BLaER1 treated with 17β-estradiol and CSF1 and Interleukin-3, amounts not matched to agents 10 nM and 100 nM (cell line): Measurements from ENCODE around the gene KIRREL2.
"Not testable (repeated sequence)": the region's sequence is repeated elsewhere in the genome, so short reads cannot be mapped to it uniquely, and the experiment has no call there.

Experiments used
- H3K27ac ChIP-seq, 11 experiments: shearing (Covaris generic); formaldehyde crosslinking; 2 replicates each; pipeline ENCODE4 v1.8.1; 2022
- H3K27me3 ChIP-seq, 11 experiments: shearing (Covaris generic); formaldehyde crosslinking; 2 replicates each; pipeline ENCODE4 v1.8.1; 2022
- H3K36me3 ChIP-seq, 11 experiments: shearing (Covaris generic); formaldehyde crosslinking; 2 replicates each; pipeline ENCODE4 v1.8.1; 2022
- H3K4me1 ChIP-seq, 10 experiments: shearing (Covaris generic); formaldehyde crosslinking; 2 replicates each; pipeline ENCODE4 v1.8.1; 2022
- H3K4me2 ChIP-seq, 11 experiments: shearing (Covaris generic); formaldehyde crosslinking; 2 replicates each; pipeline ENCODE4 v1.8.1; 2022
- H3K4me3 ChIP-seq, 10 experiments: shearing (Covaris generic); formaldehyde crosslinking; 2 replicates each; pipeline ENCODE4 v1.8.1; 2022
- H3K9ac ChIP-seq, 11 experiments: shearing (Covaris generic); formaldehyde crosslinking; 2 replicates each; pipeline ENCODE4 v1.8.1; 2022
- H3K9me3 ChIP-seq, 11 experiments: shearing (Covaris generic); formaldehyde crosslinking; replicated peaks in 1 of 11; 2 replicates each; pipeline ENCODE4 v1.8.1; 2022
- H4K20me1 ChIP-seq, 11 experiments: shearing (Covaris generic); formaldehyde crosslinking; 2 replicates each; pipeline ENCODE4 v1.8.1; 2022
- Cebpa-rat ChIP-seq, 11 experiments: shearing (Covaris generic); IDR thresholded peaks; 2 replicates each; pipeline ENCODE4 v1.8.1; 2022

Gene KIRREL2

DNA sequence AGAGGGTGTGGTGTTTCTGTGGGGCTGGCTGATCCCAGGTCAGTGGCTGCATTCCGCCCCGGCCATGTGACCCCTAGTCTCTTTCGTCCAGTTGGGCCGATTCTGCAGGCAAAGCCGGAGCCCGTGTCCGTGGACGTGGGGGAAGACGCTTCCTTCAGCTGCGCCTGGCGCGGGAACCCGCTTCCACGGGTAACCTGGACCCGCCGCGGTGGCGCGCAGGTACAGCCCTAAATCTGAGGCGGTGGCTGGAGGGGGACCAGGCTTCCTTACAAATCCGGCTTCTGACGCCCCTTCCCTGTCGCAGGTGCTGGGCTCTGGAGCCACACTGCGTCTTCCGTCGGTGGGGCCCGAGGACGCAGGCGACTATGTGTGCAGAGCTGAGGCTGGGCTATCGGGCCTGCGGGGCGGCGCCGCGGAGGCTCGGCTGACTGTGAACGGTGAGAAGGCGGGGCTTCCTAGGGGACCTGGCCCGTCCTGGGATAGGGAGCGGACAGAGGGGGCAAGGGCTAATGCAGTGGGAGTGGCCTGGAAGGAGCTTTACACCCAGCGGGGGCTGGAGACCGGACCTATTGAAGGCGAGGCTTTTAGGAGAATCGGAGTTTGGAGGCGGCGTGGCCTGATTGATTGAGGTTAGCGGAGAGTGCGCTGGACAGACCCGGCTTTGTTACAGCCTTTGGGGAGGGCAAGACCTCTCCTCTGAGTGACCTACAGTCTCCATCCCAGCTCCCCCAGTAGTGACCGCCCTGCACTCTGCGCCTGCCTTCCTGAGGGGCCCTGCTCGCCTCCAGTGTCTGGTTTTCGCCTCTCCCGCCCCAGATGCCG is 4.3 kb downstream of the KIRREL2 start:
- H3K27me3 ChIP-seq = peaks cover 73 to 99% (median 91%) of the 10 kb centered on the region in 11 experiments
- TF ChIP-seq Cebpa-rat (IDR thresholded peaks at IDR 0.05) = no peak
- 0 out of 20 replicates have a peak overlapping the region, but pooled peaks of 1 of the 10 experiments have one; percentile 24 for H3K4me3 ChIP-seq
- H3K36me3 ChIP-seq = no peaks in the 10 kb centered on the region
- H3K4me2 ChIP-seq = no peak overlapping the region
- H3K27ac ChIP-seq = no peak overlapping the region
- peaks cover 6 to 15% (median 12%) of the 10 kb centered on the region in 10 experiments for H3K4me1 ChIP-seq
- H4K20me1 ChIP-seq = peaks cover 0 to 29% (median 0%) of the 10 kb centered on the region in 11 experiments; a peak in 6 of 22 replicates
- H3K9ac ChIP-seq = no peak overlapping the region
- H3K9me3 ChIP-seq = peaks cover 0 to 12% (median 0%) of the 10 kb centered on the region in 11 experiments; a peak in 2 of 22 replicates

DNA sequence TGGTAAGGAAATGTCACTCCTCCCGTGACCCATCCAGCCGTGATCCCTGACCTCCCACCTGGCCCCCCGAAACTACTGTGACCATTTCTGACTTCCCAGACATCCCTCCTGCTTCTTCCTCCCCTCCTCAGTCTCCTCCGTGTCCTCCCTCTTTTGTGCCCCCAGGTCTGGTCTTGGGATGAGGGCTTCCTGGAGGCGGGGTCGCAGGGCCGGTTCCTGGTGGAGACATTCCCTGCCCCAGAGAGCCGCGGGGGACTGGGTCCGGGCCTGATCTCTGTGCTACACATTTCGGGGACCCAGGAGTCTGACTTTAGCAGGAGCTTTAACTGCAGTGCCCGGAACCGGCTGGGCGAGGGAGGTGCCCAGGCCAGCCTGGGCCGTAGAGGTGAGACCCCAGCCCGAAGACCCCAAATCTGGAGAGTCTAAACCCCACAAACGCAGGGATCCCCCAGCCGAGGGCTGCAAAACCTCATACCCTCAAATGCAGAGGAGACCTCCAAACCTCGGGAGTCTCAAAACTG is 5.0 kb downstream of the KIRREL2 start:
- H3K4me3 ChIP-seq = no peak overlapping the region
- no peaks in the 10 kb centered on the region for H3K36me3 ChIP-seq
- no peak for TF ChIP-seq Cebpa-rat (IDR thresholded peaks at IDR 0.05)
- peaks cover 0 to 29% (median 0%) of the 10 kb centered on the region in 11 experiments; a peak in 6 of 22 replicates for H4K20me1 ChIP-seq
- H3K4me1 ChIP-seq = peaks cover 0 to 9% (median 7%) of the 10 kb centered on the region in 10 experiments; a peak in 14 of 20 replicates
- no peak overlapping the region for H3K4me2 ChIP-seq
- no peak overlapping the region for H3K27ac ChIP-seq
- peaks cover 0 to 12% (median 0%) of the 10 kb centered on the region in 11 experiments; a peak in 2 of 22 replicates for H3K9me3 ChIP-seq
- no peak overlapping the region for H3K9ac ChIP-seq
- H3K27me3 ChIP-seq = peaks cover 73 to 99% (median 91%) of the 10 kb centered on the region in 11 experiments

DNA sequence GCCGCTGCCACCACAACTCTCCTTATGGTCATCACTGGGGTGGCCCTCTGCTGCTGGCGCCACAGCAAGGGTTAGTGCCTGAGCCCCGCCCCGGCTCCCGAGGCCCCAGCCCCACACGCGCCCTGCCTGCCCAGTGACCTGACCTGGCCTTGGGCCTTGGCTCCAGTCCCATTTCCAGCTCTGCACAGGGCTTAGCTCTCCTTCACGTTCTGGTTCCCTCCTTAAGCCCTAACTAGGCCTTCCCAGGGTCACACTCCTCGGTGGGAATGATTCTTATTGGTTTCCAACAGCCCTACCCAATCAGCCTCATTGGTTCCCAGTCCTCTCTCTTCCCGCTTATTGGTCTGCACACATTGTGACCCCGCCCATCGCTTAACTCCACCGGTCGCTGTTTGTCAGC is 5.8 kb downstream of the KIRREL2 start:
- Histone ChIP-seq H3K4me2 (no peak overlapping the region), H3K27me3 (peaks cover 73 to 99% (median 91%) of the 10 kb centered on the region in 11 experiments), H3K4me3 (no peak overlapping the region), H3K9ac (no peak overlapping the region), H4K20me1 (peaks cover 0 to 29% (median 0%) of the 10 kb centered on the region in 11 experiments; a peak in 5 of 22 replicates), H3K36me3 (no peaks in the 10 kb centered on the region), H3K9me3 (peaks cover 0 to 12% (median 0%) of the 10 kb centered on the region in 11 experiments; a peak in 2 of 22 replicates), H3K4me1 (peaks cover 0 to under 1% (median 0%) of the 10 kb centered on the region in 10 experiments; a peak in 6 of 20 replicates), H3K27ac (no peak overlapping the region)
- TF ChIP-seq Cebpa-rat (IDR thresholded peaks at IDR 0.05) = no peak

DNA sequence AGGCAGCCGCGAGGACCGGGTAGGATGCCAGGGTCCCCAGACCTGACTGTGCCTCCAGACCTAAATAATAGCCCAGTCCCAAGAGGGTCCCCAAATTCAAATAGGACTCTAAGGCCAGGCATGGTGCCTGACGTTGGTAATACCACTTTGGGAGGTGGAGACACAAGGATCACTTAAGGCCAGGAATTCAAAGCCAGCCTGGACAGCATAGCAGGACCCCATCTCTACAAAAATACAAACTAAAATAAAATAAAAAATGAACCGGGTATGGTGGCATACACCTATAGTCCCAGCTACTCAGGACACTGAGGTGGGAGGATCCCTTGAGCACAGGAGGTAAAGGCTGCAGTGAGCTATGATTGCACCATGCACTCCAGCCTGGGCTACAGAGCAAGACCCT is 6.3 kb downstream of the KIRREL2 start:
- no peak overlapping the region for H3K4me3 ChIP-seq
- H4K20me1 ChIP-seq = peaks cover 0 to 29% (median 0%) of the 10 kb centered on the region in 11 experiments; a peak in 5 of 22 replicates
- no peak for TF ChIP-seq Cebpa-rat (IDR thresholded peaks at IDR 0.05)
- peaks cover 73 to 99% (median 91%) of the 10 kb centered on the region in 11 experiments for H3K27me3 ChIP-seq
- H3K4me1 ChIP-seq = no peaks in the 10 kb centered on the region
- peaks cover 0 to 12% (median 0%) of the 10 kb centered on the region in 11 experiments; a peak in 2 of 22 replicates for H3K9me3 ChIP-seq
- H3K4me2 ChIP-seq = no peak overlapping the region
- no peaks in the 10 kb centered on the region for H3K36me3 ChIP-seq
- H3K27ac ChIP-seq = no peak overlapping the region
- no peak overlapping the region for H3K9ac ChIP-seq

DNA sequence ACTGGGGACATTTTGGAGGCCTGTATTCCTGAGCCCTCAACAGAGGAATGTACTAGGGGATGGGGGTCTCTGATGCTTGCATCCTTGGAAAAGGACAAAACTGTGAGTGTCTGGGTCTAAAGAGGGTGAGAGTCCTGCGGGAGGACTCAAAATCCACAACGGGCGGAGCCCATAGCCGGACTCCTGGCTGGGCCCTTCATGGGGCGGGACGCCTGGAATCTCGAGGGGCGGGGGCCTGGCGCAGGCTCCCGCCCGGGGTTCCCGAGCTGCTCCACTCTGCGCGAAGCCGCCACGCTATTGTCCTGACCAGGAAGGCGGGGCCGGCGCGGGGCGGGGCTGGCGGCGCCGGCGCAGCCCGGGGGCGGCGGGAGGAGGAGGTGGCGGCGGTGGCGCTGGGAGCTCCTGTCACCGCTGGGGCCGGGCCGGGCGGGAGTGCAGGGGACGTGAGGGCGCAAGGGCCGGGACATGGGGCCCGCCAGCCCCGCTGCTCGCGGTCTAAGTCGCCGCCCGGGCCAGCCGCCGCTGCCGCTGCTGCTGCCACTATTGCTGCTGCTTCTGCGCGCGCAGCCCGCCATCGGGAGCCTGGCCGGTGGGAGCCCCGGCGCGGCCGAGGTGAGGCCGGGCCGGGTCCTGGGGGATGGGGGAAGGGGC is 11.6 kb downstream of the KIRREL2 start, which contains the start of gene APLP1:
TSS of gene APLP1 (plus strand) at position 403 of the 651 bp plus-strand sequence. CDS start at position 466, 63 bp downstream.
- H4K20me1 ChIP-seq = peaks cover 0 to 10% (median 0%) of the 10 kb centered on the region in 11 experiments; a peak in 1 of 22 replicates
- peak within 1 kb of the TSS; percentile 38 to 66 (median 53) for H3K4me3 ChIP-seq
- no peak for TF ChIP-seq Cebpa-rat (IDR thresholded peaks at IDR 0.05)
- peak within 1 kb of the TSS; percentile 69 to 91 (median 86) for H3K4me2 ChIP-seq
- H3K27ac ChIP-seq = no peak within 1 kb of the TSS
- H3K9me3 ChIP-seq = no peaks in the 10 kb centered on the region
- peaks cover 11 to 17% (median 15%) of the 10 kb centered on the region in 10 experiments for H3K4me1 ChIP-seq
- H3K9ac ChIP-seq = peak within 1 kb of the TSS in 4 of 11 experiments; percentile 5 to 48 (median 27); a peak in 2 of 22 replicates
- H3K36me3 ChIP-seq = no peaks in the 10 kb centered on the region
- peaks cover 41 to 73% (median 61%) of the 10 kb centered on the region in 11 experiments for H3K27me3 ChIP-seq

DNA sequence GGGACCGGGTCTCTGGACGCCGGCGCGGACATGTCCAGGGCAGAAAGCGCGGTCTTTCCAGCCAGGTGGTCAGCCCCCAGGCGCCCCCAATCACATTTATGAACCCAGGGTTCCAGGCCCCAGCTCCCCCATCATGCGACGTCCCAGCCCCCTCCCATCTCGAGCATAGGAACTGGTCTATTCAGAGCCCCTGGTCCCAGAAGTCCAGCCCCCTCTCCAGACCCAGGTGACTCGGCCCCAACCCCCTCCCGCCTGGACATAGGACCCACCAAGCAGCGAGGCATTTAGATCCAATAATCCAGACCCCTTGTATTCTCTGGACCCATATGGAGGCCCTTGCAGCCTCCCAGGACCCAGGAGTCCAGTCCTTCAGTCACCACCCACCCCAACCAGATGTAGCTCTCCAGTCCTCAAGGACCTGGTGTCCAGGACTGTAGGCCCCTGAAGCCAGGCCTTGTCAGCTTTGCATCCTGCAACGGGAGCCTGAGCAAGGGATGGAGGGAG is 12.2 kb downstream of the KIRREL2 start:
- Histone ChIP-seq H3K9ac (peak overlapping the region in 3 of 11 experiments; percentile 19 to 48 (median 35); a peak in 2 of 22 replicates), H3K27me3 (peaks cover 41 to 67% (median 60%) of the 10 kb centered on the region in 11 experiments), H3K9me3 (no peaks in the 10 kb centered on the region), H3K4me3 (peak overlapping the region; percentile 38 to 66 (median 53)), H4K20me1 (peaks cover 0 to 15% (median 0%) of the 10 kb centered on the region in 11 experiments; a peak in 1 of 22 replicates), H3K27ac (no peak overlapping the region), H3K4me1 (peaks cover 11 to 17% (median 15%) of the 10 kb centered on the region in 10 experiments), H3K36me3 (no peaks in the 10 kb centered on the region), H3K4me2 (peak overlapping the region; percentile 69 to 91 (median 86))
- TF ChIP-seq Cebpa-rat (IDR thresholded peaks at IDR 0.05) = no peak

DNA sequence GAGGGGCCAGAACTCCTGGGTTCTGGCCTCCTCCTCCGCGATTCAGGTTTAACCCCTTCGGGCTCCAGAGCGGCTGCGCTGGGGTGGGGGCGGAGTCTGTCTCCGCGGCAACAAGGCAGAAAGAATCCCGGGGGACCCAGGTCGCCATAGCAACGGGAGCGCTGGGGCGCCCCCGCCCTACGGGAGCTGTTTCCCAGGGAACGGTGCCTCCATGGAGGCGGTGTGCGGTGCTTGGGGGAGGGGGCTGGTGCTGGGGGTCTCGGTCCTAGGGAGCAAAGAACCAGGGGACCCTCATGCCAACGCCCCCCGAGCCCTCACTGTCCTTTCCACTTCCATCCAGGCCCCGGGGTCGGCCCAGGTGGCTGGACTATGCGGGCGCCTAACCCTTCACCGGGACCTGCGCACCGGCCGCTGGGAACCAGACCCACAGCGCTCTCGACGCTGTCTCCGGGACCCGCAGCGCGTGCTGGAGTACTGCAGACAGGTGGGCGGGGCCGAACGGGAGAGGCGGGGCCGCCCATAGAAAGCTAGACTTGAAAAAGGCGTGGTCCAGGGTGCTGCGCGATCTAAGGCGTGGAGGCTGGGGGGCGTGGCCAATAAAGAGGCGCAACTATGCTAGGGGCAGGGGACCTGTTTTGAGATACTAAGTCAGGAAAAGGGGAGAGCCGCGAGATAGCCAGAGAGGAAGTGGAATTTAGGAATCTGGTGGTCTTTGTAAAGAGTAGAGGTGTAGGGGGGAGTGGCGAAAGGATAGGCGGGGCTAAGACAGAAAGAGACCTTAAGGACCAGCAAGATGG is 12.8 kb downstream of the KIRREL2 start:
- Histone ChIP-seq H3K27me3 (peaks cover 41 to 62% (median 55%) of the 10 kb centered on the region in 11 experiments), H3K4me1 (peaks cover 11 to 17% (median 15%) of the 10 kb centered on the region in 10 experiments), H3K27ac (no peak overlapping the region), H4K20me1 (peaks cover 0 to 15% (median 0%) of the 10 kb centered on the region in 11 experiments; a peak in 3 of 22 replicates), H3K9me3 (no peaks in the 10 kb centered on the region), H3K36me3 (no peaks in the 10 kb centered on the region), H3K4me2 (peak overlapping the region; percentile 69 to 91 (median 86)), H3K9ac (no peak overlapping the region), H3K4me3 (peak overlapping the region; percentile 38 to 66 (median 53); a peak in 14 of 20 replicates)
- no peak for TF ChIP-seq Cebpa-rat (IDR thresholded peaks at IDR 0.05)

DNA sequence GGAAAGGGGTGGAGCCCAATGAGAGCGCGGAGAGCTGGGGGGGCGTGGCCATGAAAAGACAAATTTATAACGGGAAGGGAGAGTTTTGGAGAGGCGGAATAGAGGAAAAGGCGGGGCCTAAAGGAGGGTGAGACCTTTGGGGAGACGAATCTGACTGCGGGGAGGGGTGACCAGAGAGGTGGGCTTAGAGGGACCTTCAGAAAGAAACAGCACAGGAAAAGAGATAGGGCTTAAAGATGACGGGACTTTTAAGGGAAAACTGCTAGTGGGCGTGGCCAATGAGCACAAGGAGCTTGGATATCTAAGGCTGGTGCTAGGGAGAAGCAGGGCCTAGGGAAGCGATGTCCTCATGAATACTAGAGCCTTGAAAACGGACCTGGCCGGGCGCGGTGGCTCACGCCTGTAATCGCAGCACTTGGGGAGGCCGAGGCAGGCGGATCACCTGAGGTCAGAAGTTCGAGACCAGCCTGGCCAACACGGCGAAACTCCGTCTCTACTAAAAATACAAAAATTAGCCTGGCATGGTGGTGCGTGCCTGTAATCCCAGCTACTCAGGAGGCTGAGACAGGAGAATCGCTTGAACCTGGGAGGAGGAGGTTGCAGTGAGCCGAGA is 13.5 kb downstream of the KIRREL2 start:
- peaks cover 0 to 15% (median 0%) of the 10 kb centered on the region in 11 experiments; a peak in 3 of 22 replicates for H4K20me1 ChIP-seq
- not testable (repeated sequence) for H3K36me3 ChIP-seq, H3K27ac ChIP-seq, H3K9ac ChIP-seq, H3K9me3 ChIP-seq
- H3K4me3 ChIP-seq = 0 out of 20 replicates have a peak overlapping the region, but pooled peaks of 1 of the 10 experiments have one; percentile 66
- H3K27me3 ChIP-seq = peaks cover 41 to 55% (median 50%) of the 10 kb centered on the region in 11 experiments
- peak overlapping the region; percentile 69 to 91 (median 86) for H3K4me2 ChIP-seq
- peaks cover 11 to 17% (median 15%) of the 10 kb centered on the region in 10 experiments for H3K4me1 ChIP-seq
